SK-N-DZ (cell line): ENCODE measurements around the gene STPG3.

Source experiments
- DNase-seq: peaks from one replicate; pipeline ENCODE4 v3.0.0-alpha.2; 2015; ENCODE audit warnings: low spot score

The STPG3 gene

GRCh38 chr9:137265496-137266161 is 14.5 kb downstream of the STPG3 start:
- no peak for DNase-seq

GRCh38 chr9:137266162-137266527 is 15.1 kb downstream of the STPG3 start:
- no peak for DNase-seq

- DNase-seq = no peak
Observed at GRCh38 chr9:137266585-137267453, 15.7 kb downstream of the STPG3 start.

- no peak for DNase-seq
Observed at GRCh38 chr9:137267933-137268355, 16.9 kb downstream of the STPG3 start.

- DNase-seq = no peak
Observed at GRCh38 chr9:137268538-137269201, 17.6 kb downstream of the STPG3 start.

- DNase-seq = no peak
Observed at GRCh38 chr9:137269231-137269772, 18.2 kb downstream of the STPG3 start.

GRCh38 chr9:137270929-137271695 is 20.0 kb downstream of the STPG3 start:
- no peak for DNase-seq

GRCh38 chr9:137271696-137272076 is 20.6 kb downstream of the STPG3 start:
- DNase-seq = no peak

- no peak for DNase-seq
Observed at GRCh38 chr9:137272241-137273094, 21.4 kb downstream of the STPG3 start.

GRCh38 chr9:137273095-137273490 is 22.0 kb downstream of the STPG3 start:
- no peak for DNase-seq

GRCh38 chr9:137273611-137274320 is 22.7 kb downstream of the STPG3 start:
- no peak for DNase-seq

GRCh38 chr9:137275203-137275587 is 24.1 kb downstream of the STPG3 start:
- peak; percentile 9 for DNase-seq

GRCh38 chr9:137275588-137276472 is 24.7 kb downstream of the STPG3 start:
- peak; percentile 21 for DNase-seq

GRCh38 chr9:137276473-137277328 is 25.6 kb downstream of the STPG3 start:
- DNase-seq = peak; percentile 33

GRCh38 chr9:137277329-137278041 is 26.4 kb downstream of the STPG3 start, which contains the start of gene TOR4A:
Gene TOR4A (plus strand): TSS chr9:137277726. CDS start chr9:137278690, 964 bp downstream.
- peak; percentile 43 for DNase-seq

- no peak for DNase-seq
Observed at GRCh38 chr9:137278061-137278701, 27.1 kb downstream of the STPG3 start.
